GM12878 (cell line): ENCODE measurements around the gene APLP1. TPM values are rescaled to one million over a fixed set of nuclear protein-coding genes. Genes with fewer than 3 reads are reported as not detected.

ENCODE experiments used
- ATAC-seq: fragments of 200-7000 bp; cut with Tn5 transposase; 3 replicates; pipeline ENCODE4 v1.9.1; 2020; ENCODE audit warnings: mild to moderate bottlenecking, moderate library complexity
- BruUV-seq: library from RNA; stranded (reverse); fragments of 400-500 nt; replicated peaks from 2 replicates; lab custom pipeline; 2021; lab: Mats Ljungman, UMichigan
- CTCF ChIA-PET: fragments of 300-600 bp; sonication (Branson Sonifier 250); formaldehyde crosslinking; extraction: SDS; loops from one replicate; lab custom pipeline; 2021; ENCODE audit warnings: inconsistent platforms; lab: Yijun Ruan, JAX
- POLR2A ChIA-PET: fragments of 350-600 bp; formaldehyde crosslinking; extraction: SDS; loops from one replicate; lab custom pipeline; 2021; ENCODE audit warnings: inconsistent platforms; lab: Charles Lee
- RAD21 ChIA-PET: fragments of 300-600 bp; sonication (Branson Sonifier 250); formaldehyde crosslinking; loops from one replicate; lab custom pipeline; 2023; ENCODE audit warnings: antibody characterized with exemption; ENCODE audit not compliant: unreplicated experiment; lab: Charles Lee
- SMC1A ChIA-PET: fragments of 300-600 bp; sonication (Branson Sonifier 250); formaldehyde crosslinking; loops from one replicate; lab custom pipeline; 2023; ENCODE audit not compliant: unreplicated experiment, uncharacterized antibody; lab: Charles Lee
- DNase-seq: peaks from one replicate; pipeline ENCODE4 v3.0.0-alpha.2; 2011; ENCODE audit warnings: low read depth, low spot score
- FAIRE-seq: peaks from 3 replicates; lab custom pipeline; 2011; peaks lifted over from hg19 to GRCh38; lab: Jason Lieb, UNC
- H2AFZ ChIP-seq: 2 replicates; pipeline ENCODE4 v1.6.0; 2011; ENCODE audit warnings: low read depth, low read length, control low read depth; ENCODE audit not compliant: control insufficient read depth
- H3K27ac ChIP-seq: 2 replicates; pipeline ENCODE4 v1.5.1; 2011; ENCODE audit warnings: control low read depth; ENCODE audit not compliant: control insufficient read depth, insufficient read depth
- H3K27me3 ChIP-seq, 2 experiments: replicated peaks in 1 of 2; 2 replicates each; pipeline versions ENCODE4 v1.6.0 to v1.6.1; 2011; ENCODE audit warnings: low read length in 1 of 2; ENCODE audit not compliant: control insufficient read depth in 2 of 2, insufficient read depth in 2 of 2
- H3K36me3 ChIP-seq, 2 experiments: 2 replicates each; pipeline ENCODE4 v1.5.1; 2011; ENCODE audit warnings: low read length in 1 of 2; ENCODE audit not compliant: control insufficient read depth in 2 of 2, insufficient read depth in 2 of 2
- H3K4me1 ChIP-seq: 2 replicates; pipeline ENCODE4 v1.6.1; 2011; ENCODE audit warnings: mild to moderate bottlenecking, low read length, moderate library complexity, mixed read lengths; ENCODE audit not compliant: control insufficient read depth, insufficient read depth
- H3K4me2 ChIP-seq: 2 replicates; pipeline ENCODE4 v1.6.0; 2011; ENCODE audit warnings: control low read depth; ENCODE audit not compliant: control insufficient read depth, insufficient read depth
- H3K4me3 ChIP-seq: fragments of 200-600 bp; sonication (generic); 2 replicates; pipeline ENCODE4 v1.5.1; 2016
- H3K79me2 ChIP-seq: 2 replicates; pipeline ENCODE4 v1.6.0; 2011; ENCODE audit warnings: low read length; ENCODE audit not compliant: control insufficient read depth, insufficient read depth
- H3K9ac ChIP-seq: 2 replicates; pipeline ENCODE4 v1.8.0; 2011; ENCODE audit warnings: low read length, control low read depth, mixed read lengths; ENCODE audit not compliant: control insufficient read depth, insufficient read depth
- H3K9me3 ChIP-seq: replicated peaks from 3 replicates; pipeline ENCODE4 v1.5.1; 2011; ENCODE audit warnings: mild to moderate bottlenecking, low read length; ENCODE audit not compliant: control insufficient read depth, insufficient read depth
- H4K20me1 ChIP-seq: 2 replicates; pipeline ENCODE4 v1.6.0; 2011; ENCODE audit not compliant: control insufficient read depth, insufficient read depth
- CUX1 ChIP-seq: IDR thresholded peaks from 2 replicates; pipeline ENCODE4 v1.6.1; 2012; ENCODE audit warnings: improper control_type of control experiment, low read depth, low read length; ENCODE audit not compliant: insufficient replicate concordance
- HDGF ChIP-seq: fragments of 450-650 bp; IDR thresholded peaks from 2 replicates; pipeline ENCODE4 v1.6.1; 2016; ENCODE audit warnings: antibody characterized with exemption
- WGBS: methylation state at CpG from one replicate; pipeline ENCODE4 v1.1.6; 2016; ENCODE audit warnings: low lambda C conversion rate; ENCODE audit not compliant: insufficient replicate concordance, insufficient coverage; ENCODE audit errors: missing lambda C conversion rate; 5-methylcytosine and 5-hydroxymethylcytosine counted together
- in situ Hi-C: fragments of 300-500 bp; cut with MboI; formaldehyde crosslinking; loops from 9 replicates; pipeline ENCODE4 v1.14.3; 2018; ENCODE audit warnings: mixed read lengths
- intact Hi-C: fragments of 100-400 bp; cut with micrococcal nuclease; formaldehyde crosslinking; loops from one replicate; pipeline ENCODE4 v1.14.2; 2022; ENCODE audit not compliant: unreplicated experiment
- polyA plus RNA-seq, 11 experiments: library from polyadenylated mRNA; depleted of rRNA in 4 of 11; unstranded in 6 of 11; stranded (reverse) in 5 of 11; fragments of >200 nt; fragmentation: Nextera tagmentation in 4 of 11; fragmentation: Illumina TruSeq in 1 of 11; extraction: Ambion mirVana in 4 of 11; extraction: Trizol in 1 of 11; gene quantifications; 1 replicate in 1 of 11; 2 replicates in 10 of 11; pipeline versions ENCODE4 v1.2.1 to v1.2.3, GENCODE V29; 2011 to 2016; ENCODE audit warnings: inconsistent platforms in 2 of 11, missing spikeins in 2 of 11, low read depth in 1 of 11
- total RNA-seq, 4 experiments: library from RNA; depleted of rRNA in 3 of 4; stranded (reverse); fragments of >200 nt in 3 of 4; fragmentation: Illumina TruSeq in 1 of 4; extraction: Trizol in 1 of 4; gene quantifications; 2 replicates each; pipeline versions ENCODE4 v1.2.1 to v1.2.3, GENCODE V29; 2013 to 2021

Gene APLP1
- total and polyA plus RNA-seq, 10 of the 15 experiments (the other 5 are each of a cell fraction or from before 2014, with no cell fraction given): 0.07 to 2.2 (median 0.91) TPM; not detected in 1

- ChIA-PET CTCF (interaction anchor here (0.7 to 1.7 kb wide), 7 partner anchors 14 to 219 kb away, joined by 3 to 7 read pairs (median 4); no protein-coding TSS in a partner anchor), SMC1A (interaction anchor here (0.9 to 7.9 kb wide), 6 partner anchors 8 to 199 kb away, joined by 3 to 68 read pairs (median 4); no protein-coding TSS in a partner anchor), POLR2A (interaction anchor here (0.6 to 5.5 kb wide), 6 partner anchors 8 to 264 kb away, joined by 3 to 48 read pairs (median 6); partner anchors contain the start of genes COX6B1 and NFKBID), RAD21 (interaction anchor here (0.9 to 4.4 kb wide), 5 partner anchors 17 to 199 kb away, joined by 3 to 21 read pairs (median 5); no protein-coding TSS in a partner anchor)
- no peaks in the 10 kb centered on the region for H3K79me2 ChIP-seq
- no peaks in the 10 kb centered on the region for H3K9me3 ChIP-seq
- no peaks in the 10 kb centered on the region for H4K20me1 ChIP-seq
- H3K27me3 ChIP-seq: no peaks in the 10 kb centered on the region
- ATAC-seq: no peak
- intact Hi-C loops (no loop called here), in situ Hi-C loops (no loop called here)
- 0 out of 2 replicates have a peak, but pooled peaks have one; percentile 28 for TF ChIP-seq HDGF
- no peak for TF ChIP-seq CUX1
- peak overlapping the region; percentile 57; the same call in 1 of the 2 replicates for H3K27ac ChIP-seq
- H3K4me1 ChIP-seq: peaks cover 65% of the 10 kb centered on the region
- H3K4me3 ChIP-seq: no peak overlapping the region
- no peaks in the 10 kb centered on the region for H3K36me3 ChIP-seq
- 0 out of 2 replicates have a peak overlapping the region, but pooled peaks have one; percentile 47 for H3K4me2 ChIP-seq
- BruUV-seq: no TSS peak
- H3K9ac ChIP-seq: no peak overlapping the region
- no peak overlapping the region for H2AFZ ChIP-seq
- DNase-seq: no peak
- WGBS: 37% methylated on average over 5 of the region's 5 CpGs
- no peak for FAIRE-seq
Observed at GRCh38 chr19:35911790-35912189, 43.4 kb downstream of the APLP1 start.
